IMR-90 (cell line): ENCODE data around the gene GRID1. TPM values are rescaled to one million over a fixed set of nuclear protein-coding genes. Genes with fewer than 3 reads are reported as not detected.

Experiments
- ATAC-seq: fragments of 200-7000 bp; cut with Tn5 transposase; 2 replicates; pipeline ENCODE4 v1.9.1; 2020; ENCODE audit warnings: low read depth, mild to moderate bottlenecking, moderate library complexity
- BruUV-seq: library from RNA; stranded (reverse); fragments of 400-500 nt; replicated peaks from 2 replicates; lab custom pipeline; 2021; lab: Mats Ljungman, UMichigan
- CTCF ChIA-PET: fragments of 300-600 bp; formaldehyde crosslinking; extraction: SDS; loops from one replicate; lab custom pipeline; 2021; ENCODE audit warnings: antibody characterized with exemption; lab: Yijun Ruan, JAX
- POLR2A ChIA-PET: fragments of 300-600 bp; sonication (Branson Sonifier 250); formaldehyde crosslinking; loops from one replicate; lab custom pipeline; 2022; ENCODE audit warnings: antibody characterized with exemption; ENCODE audit not compliant: unreplicated experiment; lab: Charles Lee
- DNase-seq: peaks from one replicate; pipeline ENCODE4 v3.0.0; 2013
- H2AFZ ChIP-seq: replicated peaks from 2 replicates; pipeline ENCODE3; 2013; ENCODE audit warnings: low read length, mild to moderate bottlenecking; ENCODE audit not compliant: poor library complexity
- H2AK5ac ChIP-seq: 2 replicates; pipeline ENCODE4 v1.6.1; 2013; ENCODE audit warnings: low read depth, low read length, inconsistent platforms
- H2AK9ac ChIP-seq: replicated peaks from 2 replicates; pipeline ENCODE3; 2013; ENCODE audit warnings: mild to moderate bottlenecking, low read depth, low read length, moderate library complexity; ENCODE audit not compliant: poor library complexity
- H2BK120ac ChIP-seq: 2 replicates; pipeline ENCODE4 v1.6.1; 2013; ENCODE audit warnings: low read depth, low read length, inconsistent platforms
- H2BK15ac ChIP-seq: 3 replicates; pipeline ENCODE4 v1.6.1; 2013; ENCODE audit warnings: low read depth, low read length, inconsistent platforms
- H2BK20ac ChIP-seq: 2 replicates; pipeline ENCODE4 v1.6.1; 2013; ENCODE audit warnings: low read depth, mild to moderate bottlenecking, inconsistent platforms, low read length, moderate library complexity
- H2BK5ac ChIP-seq: 2 replicates; pipeline ENCODE4 v1.6.1; 2013; ENCODE audit warnings: mild to moderate bottlenecking, low read depth, low read length, inconsistent platforms; ENCODE audit not compliant: poor library complexity, severe bottlenecking
- H3K14ac ChIP-seq: replicated peaks from 2 replicates; pipeline ENCODE4 v1.6.1; 2013; ENCODE audit warnings: low read depth, low read length, inconsistent platforms
- H3K18ac ChIP-seq: 2 replicates; pipeline ENCODE4 v1.6.1; 2013; ENCODE audit warnings: low read depth, low read length, control low read depth
- H3K23ac ChIP-seq: 2 replicates; pipeline ENCODE4 v1.6.1; 2013; ENCODE audit warnings: low read depth, low read length, inconsistent platforms
- H3K27ac ChIP-seq: 2 replicates; pipeline ENCODE4 v1.5.1; 2013; ENCODE audit warnings: mild to moderate bottlenecking, control low read depth, low read length; ENCODE audit not compliant: insufficient read depth
- H3K27me3 ChIP-seq: 2 replicates; pipeline ENCODE4 v1.6.1; 2013; ENCODE audit warnings: low read length; ENCODE audit not compliant: control insufficient read depth, insufficient read depth
- H3K36me3 ChIP-seq: 2 replicates; pipeline ENCODE4 v1.6.1; 2013; ENCODE audit warnings: low read length, mixed read lengths; ENCODE audit not compliant: control insufficient read depth, insufficient read depth
- H3K4ac ChIP-seq: 2 replicates; pipeline ENCODE4 v1.6.1; 2013; ENCODE audit warnings: low read depth, low read length, inconsistent platforms
- H3K4me1 ChIP-seq: 2 replicates; pipeline ENCODE4 v1.6.1; 2013; ENCODE audit warnings: low read length, mixed read lengths; ENCODE audit not compliant: control insufficient read depth, insufficient read depth
- H3K4me2 ChIP-seq: 2 replicates; pipeline ENCODE4 v1.6.1; 2013; ENCODE audit warnings: low read depth, mild to moderate bottlenecking, control low read depth, low read length, moderate library complexity
- H3K4me3 ChIP-seq: 2 replicates; pipeline ENCODE4 v1.5.1; 2013; ENCODE audit warnings: low read depth, mild to moderate bottlenecking, control low read depth, low read length, moderate library complexity; ENCODE audit not compliant: insufficient read depth
- H3K56ac ChIP-seq: 2 replicates; pipeline ENCODE4 v1.6.1; 2013; ENCODE audit warnings: low read length, inconsistent platforms; ENCODE audit not compliant: insufficient read depth; ENCODE audit errors: extremely low read depth
- H3K79me1 ChIP-seq, 2 experiments: 2 replicates each; pipeline ENCODE4 v1.6.1; 2013; ENCODE audit warnings: low read length in 2 of 2, inconsistent platforms in 1 of 2, low read depth in 1 of 2
- H3K9ac ChIP-seq: 2 replicates; pipeline ENCODE4 v1.6.1; 2013; ENCODE audit warnings: low read depth, low read length, control low read depth
- H3K9me1 ChIP-seq: 2 replicates; pipeline ENCODE4 v1.6.1; 2013; ENCODE audit warnings: low read length, inconsistent platforms; ENCODE audit not compliant: insufficient read depth
- H3K9me3 ChIP-seq: 2 replicates; pipeline ENCODE4 v1.6.1; 2013; ENCODE audit warnings: low read length; ENCODE audit not compliant: control insufficient read depth, insufficient read depth
- H4K20me1 ChIP-seq: 2 replicates; pipeline ENCODE4 v1.6.1; 2013; ENCODE audit warnings: low read length, inconsistent platforms; ENCODE audit not compliant: insufficient read depth
- H4K5ac ChIP-seq: 2 replicates; pipeline ENCODE4 v1.6.1; 2013; ENCODE audit warnings: mild to moderate bottlenecking, low read depth, low read length, control low read depth
- H4K8ac ChIP-seq, 2 experiments: 2 replicates each; pipeline ENCODE4 v1.6.1; 2013; ENCODE audit warnings: low read depth in 2 of 2, low read length in 2 of 2, control low read depth in 1 of 2, inconsistent platforms in 1 of 2
- H4K91ac ChIP-seq: 2 replicates; pipeline ENCODE4 v1.6.1; 2013; ENCODE audit warnings: low read depth, low read length, inconsistent platforms; ENCODE audit not compliant: insufficient read depth
- BHLHE40 ChIP-seq: fragments of 150-350 bp; IDR thresholded peaks from 2 replicates; pipeline ENCODE4 v1.6.1; 2016; ENCODE audit warnings: mild to moderate bottlenecking, low read depth, low read length
- MXI1 ChIP-seq: IDR thresholded peaks from 2 replicates; pipeline ENCODE4 v1.6.1; 2012; ENCODE audit warnings: low read depth, mild to moderate bottlenecking, low read length, moderate library complexity, borderline replicate concordance
- POLR2A ChIP-seq: IDR thresholded peaks from 2 replicates; pipeline ENCODE4 v1.6.1; 2012; ENCODE audit warnings: mild to moderate bottlenecking, low read depth, low read length
- RAD21 ChIP-seq: IDR thresholded peaks from 2 replicates; pipeline ENCODE4 v1.6.1; 2012; ENCODE audit warnings: low read length, improper control_type of control experiment
- WGBS, 2 experiments: methylation state at CpG; one replicate each; pipeline versions ENCODE4 v1.1.5 to v1.1.7; 2013; ENCODE audit warnings: missing lambda C conversion rate in 2 of 2; ENCODE audit not compliant: insufficient read length in 1 of 2; ENCODE audit errors: extremely low coverage in 2 of 2; 5-methylcytosine and 5-hydroxymethylcytosine counted together
- dilution Hi-C: fragments of 300-500 bp; cut with HindIII; formaldehyde crosslinking; loops from one replicate; pipeline ENCODE4 v1.14.3; 2018; ENCODE audit warnings: low sequenced_read_pairs; ENCODE audit not compliant: unreplicated experiment
- in situ Hi-C: fragments of 300-500 bp; cut with MboI; formaldehyde crosslinking; loops from 3 replicates; pipeline ENCODE4 v1.14.3; 2019; ENCODE audit warnings: low sequenced_read_pairs, inconsistent platforms, mixed read lengths
- intact Hi-C: fragments of 100-400 bp; cut with micrococcal nuclease; formaldehyde crosslinking; loops from 2 replicates; pipeline ENCODE4 v1.10.0; 2022
- polyA plus RNA-seq, 3 experiments: library from polyadenylated mRNA; depleted of rRNA; stranded (reverse); fragments of >200 nt; gene quantifications; 2 replicates each; pipeline ENCODE4 v1.2.3, GENCODE V29; 2012; ENCODE audit warnings: low replicate concordance in 1 of 3
- total RNA-seq: library from RNA; depleted of rRNA; stranded (reverse); fragments of >200 nt; gene quantifications from 2 replicates; pipeline ENCODE4 v1.2.3, GENCODE V29; 2012
- TF ChIP-seq, protein P1 (sequence below): fragments of 150-350 bp; IDR thresholded peaks from 2 replicates; pipeline ENCODE4 v1.6.1; 2016; ENCODE audit warnings: low read depth, mild to moderate bottlenecking, low read length, moderate library complexity, borderline replicate concordance
- TF ChIP-seq, protein P2 (sequence below): fragments of 150-350 bp; IDR thresholded peaks from 2 replicates; pipeline ENCODE4 v1.6.1; 2017; ENCODE audit warnings: mild to moderate bottlenecking, antibody characterized with exemption, low read length, low read depth

Gene GRID1
- total and polyA plus RNA-seq, 2 of the 4 experiments (the other 2 are of a cell fraction) = not detected

DNA sequence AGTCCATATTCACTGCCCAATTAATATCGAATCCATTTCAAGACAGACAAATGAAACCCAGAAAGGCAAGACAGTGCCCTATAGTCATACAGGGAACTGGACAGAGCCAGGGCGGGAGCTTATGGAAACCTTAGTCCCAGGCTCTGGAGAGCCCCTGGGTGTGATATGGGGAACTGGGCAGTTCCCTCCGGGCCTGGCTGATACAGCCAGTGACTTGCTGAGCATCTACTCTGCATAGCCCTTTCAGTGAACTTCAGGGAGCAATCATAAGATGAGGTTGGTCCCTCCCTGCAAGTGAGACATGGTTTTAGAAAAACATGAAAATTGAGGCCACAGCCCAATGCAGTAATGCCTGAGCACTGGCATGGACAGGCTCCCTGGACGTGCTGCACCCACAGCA is 241.9 kb downstream of the GRID1 start:
- Histone ChIP-seq H3K14ac (no peak overlapping the region), H3K18ac (no peak overlapping the region)
- intact Hi-C loops = no loop called here

More for the DNA sequence above, 241.9 kb downstream of the GRID1 start:
- Histone ChIP-seq H2BK20ac (no peak overlapping the region), H3K9ac (no peak overlapping the region), H3K23ac (no peak overlapping the region), H2BK5ac (no peak overlapping the region), H3K4ac (no peak overlapping the region), H4K8ac (no peak overlapping the region), H2AK5ac (no peak overlapping the region), H3K9me3 (peaks cover 6% of the 10 kb centered on the region; the same call in 1 of the 2 replicates), H3K79me1 (no peaks in the 10 kb centered on the region), H4K20me1 (no peaks in the 10 kb centered on the region), H3K4me3 (no peak overlapping the region), H4K91ac (no peak overlapping the region), H3K4me1 (no peaks in the 10 kb centered on the region), H2AFZ (no peak overlapping the region), H3K36me3 (no peaks in the 10 kb centered on the region), H3K27ac (no peak overlapping the region), H3K9me1 (no peaks in the 10 kb centered on the region), H3K27me3 (no peaks in the 10 kb centered on the region), H4K5ac (no peak overlapping the region), H3K56ac (no peak overlapping the region), H2BK15ac (no peak overlapping the region), H2BK120ac (no peak overlapping the region), H2AK9ac (no peak overlapping the region), H3K4me2 (no peak overlapping the region)
- WGBS, 2 experiments = 0% methylated on average over 1 of the region's 4 CpGs; no CpG with 5 or more reads in 1 of the 2 experiments
- in situ Hi-C loops (no loop called here), dilution Hi-C loops (no loop called here)
- ATAC-seq = no peak
- POLR2A ChIA-PET = no interaction called here
- DNase-seq = no peak
- CTCF ChIA-PET = no interaction called here
- TF ChIP-seq, protein P1, sequence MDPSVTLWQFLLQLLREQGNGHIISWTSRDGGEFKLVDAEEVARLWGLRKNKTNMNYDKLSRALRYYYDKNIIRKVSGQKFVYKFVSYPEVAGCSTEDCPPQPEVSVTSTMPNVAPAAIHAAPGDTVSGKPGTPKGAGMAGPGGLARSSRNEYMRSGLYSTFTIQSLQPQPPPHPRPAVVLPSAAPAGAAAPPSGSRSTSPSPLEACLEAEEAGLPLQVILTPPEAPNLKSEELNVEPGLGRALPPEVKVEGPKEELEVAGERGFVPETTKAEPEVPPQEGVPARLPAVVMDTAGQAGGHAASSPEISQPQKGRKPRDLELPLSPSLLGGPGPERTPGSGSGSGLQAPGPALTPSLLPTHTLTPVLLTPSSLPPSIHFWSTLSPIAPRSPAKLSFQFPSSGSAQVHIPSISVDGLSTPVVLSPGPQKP = no peak
- TF ChIP-seq BHLHE40 (no peak), MXI1 (no peak), RAD21 (no peak), POLR2A (no peak)
- TF ChIP-seq, protein P2, sequence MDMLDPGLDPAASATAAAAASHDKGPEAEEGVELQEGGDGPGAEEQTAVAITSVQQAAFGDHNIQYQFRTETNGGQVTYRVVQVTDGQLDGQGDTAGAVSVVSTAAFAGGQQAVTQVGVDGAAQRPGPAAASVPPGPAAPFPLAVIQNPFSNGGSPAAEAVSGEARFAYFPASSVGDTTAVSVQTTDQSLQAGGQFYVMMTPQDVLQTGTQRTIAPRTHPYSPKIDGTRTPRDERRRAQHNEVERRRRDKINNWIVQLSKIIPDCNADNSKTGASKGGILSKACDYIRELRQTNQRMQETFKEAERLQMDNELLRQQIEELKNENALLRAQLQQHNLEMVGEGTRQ = no peak
- no TSS peak for BruUV-seq
